Measurements from ENCODE around the gene EIF5AL1. TPM values are rescaled to one million over a fixed set of nuclear protein-coding genes. Genes with fewer than 3 reads are reported as not detected.
"Not testable (repeated sequence)": the region's sequence is repeated elsewhere in the genome, so short reads cannot be mapped to it uniquely, and the experiment has no call there.

Gene EIF5AL1
- polyA plus RNA-seq, 1 experiment = 0.23 TPM

GRCh38 chr10:79505829-79506228 lies 6.5 kb upstream of the EIF5AL1 start:
- POLR2A ChIA-PET = no interaction called here
- Histone ChIP-seq H3K27me3 (ENCODE audit: control insufficient read depth, insufficient read depth, low read length) (no peaks in the 10 kb centered on the region), H3K4me3 (ENCODE audit: low read depth, low read length) (no peak overlapping the region), H3K36me3 (ENCODE audit: control insufficient read depth, insufficient read depth, low read length) (no peaks in the 10 kb centered on the region)
- CTCF ChIA-PET = interaction anchor here (1.0 to 1.1 kb wide), 2 partner anchors 9 to 15 kb away, joined by 3 read pairs; no protein-coding TSS in a partner anchor
- TF ChIP-seq CTCF (IDR thresholded peaks at IDR 0.05; ENCODE audit: insufficient read depth, low read depth, low read length) = no peak
- no peak for DNase-seq (ENCODE audit: low read depth)

- Histone ChIP-seq H3K4me3 (ENCODE audit: low read depth, low read length) (no peak overlapping the region), H3K27me3 (ENCODE audit: control insufficient read depth, insufficient read depth, low read length) (no peaks in the 10 kb centered on the region), H3K36me3 (ENCODE audit: control insufficient read depth, insufficient read depth, low read length) (no peaks in the 10 kb centered on the region)
- no peak for DNase-seq (ENCODE audit: low read depth)
- ChIA-PET CTCF (interaction anchor here (0.9 to 1.8 kb wide), 3 partner anchors 40 to 133 kb away, joined by 5 to 8 read pairs (median 5); no protein-coding TSS in a partner anchor), POLR2A (no interaction called here)
- no peak for TF ChIP-seq CTCF (IDR thresholded peaks at IDR 0.05; ENCODE audit: insufficient read depth, low read depth, low read length)
These were observed 4.7 kb upstream of the EIF5AL1 start for GRCh38 chr10:79507440-79508167.

GRCh38 chr10:79508245-79508644 lies 4.1 kb upstream of the EIF5AL1 start:
- H3K36me3 ChIP-seq (ENCODE audit: control insufficient read depth, insufficient read depth, low read length); DNase-seq (ENCODE audit: low read depth); H3K4me3 ChIP-seq (ENCODE audit: low read depth, low read length); POLR2A ChIA-PET; H3K27me3 ChIP-seq (ENCODE audit: control insufficient read depth, insufficient read depth, low read length); CTCF ChIA-PET: not testable (repeated sequence)

- H3K36me3 ChIP-seq (ENCODE audit: control insufficient read depth, insufficient read depth, low read length); DNase-seq (ENCODE audit: low read depth); CTCF ChIA-PET; POLR2A ChIA-PET; H3K4me3 ChIP-seq (ENCODE audit: low read depth, low read length); H3K27me3 ChIP-seq (ENCODE audit: control insufficient read depth, insufficient read depth, low read length): not testable (repeated sequence)
These were observed 2.9 kb upstream of the EIF5AL1 start for GRCh38 chr10:79509306-79509933.

GRCh38 chr10:79509934-79510508 lies 2.3 kb upstream of the EIF5AL1 start:
- H3K36me3 ChIP-seq (ENCODE audit: control insufficient read depth, insufficient read depth, low read length); POLR2A ChIA-PET; CTCF ChIA-PET; H3K27me3 ChIP-seq (ENCODE audit: control insufficient read depth, insufficient read depth, low read length); DNase-seq (ENCODE audit: low read depth); H3K4me3 ChIP-seq (ENCODE audit: low read depth, low read length): not testable (repeated sequence)

GRCh38 chr10:79516532-79517205 lies 4.3 kb downstream of the EIF5AL1 start:
- H3K36me3 ChIP-seq (ENCODE audit: control insufficient read depth, insufficient read depth, low read length); H3K4me3 ChIP-seq (ENCODE audit: low read depth, low read length); CTCF ChIA-PET; DNase-seq (ENCODE audit: low read depth); H3K27me3 ChIP-seq (ENCODE audit: control insufficient read depth, insufficient read depth, low read length): not testable (repeated sequence)
- POLR2A ChIA-PET = interaction anchor here (0.7 kb wide), 1 partner anchor 28 kb away, joined by 3 read pairs; no protein-coding TSS in a partner anchor

GRCh38 chr10:79517567-79517966 lies 5.2 kb downstream of the EIF5AL1 start:
- H3K27me3 ChIP-seq (ENCODE audit: control insufficient read depth, insufficient read depth, low read length); POLR2A ChIA-PET; CTCF ChIA-PET; H3K36me3 ChIP-seq (ENCODE audit: control insufficient read depth, insufficient read depth, low read length); H3K4me3 ChIP-seq (ENCODE audit: low read depth, low read length); DNase-seq (ENCODE audit: low read depth): not testable (repeated sequence)

- H3K27me3 ChIP-seq (ENCODE audit: control insufficient read depth, insufficient read depth, low read length); DNase-seq (ENCODE audit: low read depth); CTCF ChIA-PET; H3K36me3 ChIP-seq (ENCODE audit: control insufficient read depth, insufficient read depth, low read length); POLR2A ChIA-PET; H3K4me3 ChIP-seq (ENCODE audit: low read depth, low read length): not testable (repeated sequence)
These were observed 9.4 kb downstream of the EIF5AL1 start for GRCh38 chr10:79521751-79522150.

- POLR2A ChIA-PET = not testable (repeated sequence)
These were observed 10.1 kb downstream of the EIF5AL1 start for GRCh38 chr10:79522464-79522863.

GRCh38 chr10:79523157-79523853 lies 11.0 kb downstream of the EIF5AL1 start:
- H3K4me3 ChIP-seq (ENCODE audit: low read depth, low read length); H3K36me3 ChIP-seq (ENCODE audit: control insufficient read depth, insufficient read depth, low read length); H3K27me3 ChIP-seq (ENCODE audit: control insufficient read depth, insufficient read depth, low read length); CTCF ChIA-PET; DNase-seq (ENCODE audit: low read depth); POLR2A ChIA-PET: not testable (repeated sequence)

More at GRCh38 chr10:79522464-79522863, 10.1 kb downstream of the EIF5AL1 start:
- DNase-seq (ENCODE audit: low read depth); CTCF ChIA-PET; H3K36me3 ChIP-seq (ENCODE audit: control insufficient read depth, insufficient read depth, low read length); H3K4me3 ChIP-seq (ENCODE audit: low read depth, low read length); H3K27me3 ChIP-seq (ENCODE audit: control insufficient read depth, insufficient read depth, low read length): not testable (repeated sequence)

Data from BJ (cell line).